Peyer's patch (tissue), 4 donors: Measurements from ENCODE around the gene FAM171A1. TPM values are rescaled to one million over a fixed set of nuclear protein-coding genes. Genes with fewer than 3 reads are reported as not detected.

ENCODE experiments used
- DNase-seq, 3 donors: peaks; one replicate each; pipeline ENCODE4 v3.0.0-alpha.2; 2017 to 2019
- H3K27ac ChIP-seq, 4 donors: fragments of 200-600 bp; sonication (generic); one replicate each; pipeline ENCODE4 v1.5.1; 2016 to 2019
- H3K27me3 ChIP-seq, 2 donors: fragments of 200-600 bp; sonication (generic); one replicate each; pipeline ENCODE4 v1.5.1; 2019
- H3K36me3 ChIP-seq, 3 donors: fragments of 200-600 bp; sonication (generic); one replicate each; pipeline ENCODE4 v1.5.1; 2016 to 2019
- H3K4me1 ChIP-seq, 4 donors: fragments of 200-600 bp; sonication (generic); one replicate each; pipeline ENCODE4 v1.5.1; 2016 to 2019
- H3K4me3 ChIP-seq, 4 donors: fragments of 200-600 bp; sonication (generic); 1 replicate in 3 of 4; 2 replicates in 1 of 4; pipeline ENCODE4 v1.5.1; 2016 to 2019; ENCODE audit warnings: mild to moderate bottlenecking in 1 of 4
- H3K9me3 ChIP-seq, 4 donors: fragments of 200-600 bp; sonication (generic); one replicate each; pipeline ENCODE4 v1.5.1; 2016 to 2019; ENCODE audit warnings: mild to moderate bottlenecking in 1 of 4
- CTCF ChIP-seq, 6 experiments: fragments of 450-650 bp in 4 of 6; fragments of 200-600 bp in 2 of 6; sonication (generic) in 1 of 6; IDR thresholded peaks; one replicate each; pipeline ENCODE4 v1.5.1; 2017 to 2019; ENCODE audit warnings: antibody characterized with exemption in 6 of 6, mild to moderate bottlenecking in 3 of 6, moderate library complexity in 1 of 6
- POLR2A ChIP-seq, 2 donors: fragments of 450-650 bp; IDR thresholded peaks; one replicate each; pipeline ENCODE4 v1.5.1; 2017; ENCODE audit warnings: antibody characterized with exemption in 2 of 2, mild to moderate bottlenecking in 2 of 2, moderate library complexity in 2 of 2
- total RNA-seq, 4 donors: library from RNA; depleted of rRNA; stranded (reverse); fragments of >200 nt; gene quantifications; one replicate each; pipeline ENCODE4 v1.1.0, GENCODE V29; 2016

FAM171A1 gene
- total RNA-seq, 4 donors from 2014 or later: 14.7 to 37.1 (median 24.5) TPM

GRCh38 chr10:15364001-15364400 lies 7.1 kb downstream of the FAM171A1 start:
- Histone ChIP-seq H3K27me3 (no peaks in the 10 kb centered on the region), H3K36me3 (no peaks in the 10 kb centered on the region), H3K4me3 (no peak overlapping the region), H3K9me3 (no peaks in the 10 kb centered on the region), H3K4me1 (peaks cover 0 to 2% (median 0%) of the 10 kb centered on the region in 4 donors), H3K27ac (no peak overlapping the region)
- DNase-seq: no peak
- TF ChIP-seq POLR2A (IDR thresholded peaks at IDR 0.05): no peak
- TF ChIP-seq CTCF (IDR thresholded peaks at IDR 0.05): no peak

GRCh38 chr10:15363031-15363430 lies 8.1 kb downstream of the FAM171A1 start:
- Histone ChIP-seq H3K4me1 (no peaks in the 10 kb centered on the region), H3K36me3 (no peaks in the 10 kb centered on the region), H3K9me3 (no peaks in the 10 kb centered on the region), H3K4me3 (no peak overlapping the region), H3K27me3 (no peaks in the 10 kb centered on the region), H3K27ac (no peak overlapping the region)
- DNase-seq: no peak
- TF ChIP-seq CTCF (IDR thresholded peaks at IDR 0.05) (no peak), POLR2A (IDR thresholded peaks at IDR 0.05) (no peak)

- TF ChIP-seq CTCF (IDR thresholded peaks at IDR 0.05) (no peak), POLR2A (IDR thresholded peaks at IDR 0.05) (no peak)
- no peak for DNase-seq
- H3K27me3 ChIP-seq: no peaks in the 10 kb centered on the region
Observed at GRCh38 chr10:15361131-15361530, 10.0 kb downstream of the FAM171A1 start.

GRCh38 chr10:15360566-15360965 lies 10.5 kb downstream of the FAM171A1 start:
- H3K27ac ChIP-seq: no peak overlapping the region
- H3K36me3 ChIP-seq: no peaks in the 10 kb centered on the region
- H3K27me3 ChIP-seq: no peaks in the 10 kb centered on the region
- DNase-seq: no peak
- H3K4me3 ChIP-seq: no peak overlapping the region
- TF ChIP-seq POLR2A (IDR thresholded peaks at IDR 0.05): no peak
- no peak for TF ChIP-seq CTCF (IDR thresholded peaks at IDR 0.05)
- H3K9me3 ChIP-seq: no peaks in the 10 kb centered on the region
- no peaks in the 10 kb centered on the region for H3K4me1 ChIP-seq

More at GRCh38 chr10:15361131-15361530, 10.0 kb downstream of the FAM171A1 start:
- no peak overlapping the region for H3K27ac ChIP-seq
- H3K9me3 ChIP-seq: no peaks in the 10 kb centered on the region
- H3K4me1 ChIP-seq: no peaks in the 10 kb centered on the region
- no peak overlapping the region for H3K4me3 ChIP-seq
- H3K36me3 ChIP-seq: no peaks in the 10 kb centered on the region

GRCh38 chr10:15353471-15354017 lies 17.5 kb downstream of the FAM171A1 start:
- TF ChIP-seq POLR2A (IDR thresholded peaks at IDR 0.05) (no peak), CTCF (IDR thresholded peaks at IDR 0.05) (no peak)
- no peak for DNase-seq

GRCh38 chr10:15352836-15353235 lies 18.3 kb downstream of the FAM171A1 start:
- no peaks in the 10 kb centered on the region for H3K36me3 ChIP-seq
- no peaks in the 10 kb centered on the region for H3K27me3 ChIP-seq
- DNase-seq: no peak
- no peak for TF ChIP-seq CTCF (IDR thresholded peaks at IDR 0.05)
- no peak for TF ChIP-seq POLR2A (IDR thresholded peaks at IDR 0.05)
- H3K27ac ChIP-seq: no peak overlapping the region
- no peaks in the 10 kb centered on the region for H3K9me3 ChIP-seq
- no peak overlapping the region for H3K4me3 ChIP-seq
- H3K4me1 ChIP-seq: peaks cover 0 to 6% (median 0%) of the 10 kb centered on the region in 4 donors

More at GRCh38 chr10:15353471-15354017, 17.5 kb downstream of the FAM171A1 start:
- Histone ChIP-seq H3K4me3 (no peak overlapping the region), H3K27ac (no peak overlapping the region), H3K9me3 (no peaks in the 10 kb centered on the region), H3K4me1 (peaks cover 0 to 4% (median 0%) of the 10 kb centered on the region in 4 donors), H3K36me3 (no peaks in the 10 kb centered on the region), H3K27me3 (no peaks in the 10 kb centered on the region)
